ENCODE data around the gene MYO1E. TPM values are rescaled to one million over a fixed set of nuclear protein-coding genes. Genes with fewer than 3 reads are reported as not detected.

Gene MYO1E
- total and polyA plus RNA-seq, 2 of the 8 experiments (the other 6 are each of a cell fraction or from before 2014, with no cell fraction given) = 19.6 to 142 TPM

DNA sequence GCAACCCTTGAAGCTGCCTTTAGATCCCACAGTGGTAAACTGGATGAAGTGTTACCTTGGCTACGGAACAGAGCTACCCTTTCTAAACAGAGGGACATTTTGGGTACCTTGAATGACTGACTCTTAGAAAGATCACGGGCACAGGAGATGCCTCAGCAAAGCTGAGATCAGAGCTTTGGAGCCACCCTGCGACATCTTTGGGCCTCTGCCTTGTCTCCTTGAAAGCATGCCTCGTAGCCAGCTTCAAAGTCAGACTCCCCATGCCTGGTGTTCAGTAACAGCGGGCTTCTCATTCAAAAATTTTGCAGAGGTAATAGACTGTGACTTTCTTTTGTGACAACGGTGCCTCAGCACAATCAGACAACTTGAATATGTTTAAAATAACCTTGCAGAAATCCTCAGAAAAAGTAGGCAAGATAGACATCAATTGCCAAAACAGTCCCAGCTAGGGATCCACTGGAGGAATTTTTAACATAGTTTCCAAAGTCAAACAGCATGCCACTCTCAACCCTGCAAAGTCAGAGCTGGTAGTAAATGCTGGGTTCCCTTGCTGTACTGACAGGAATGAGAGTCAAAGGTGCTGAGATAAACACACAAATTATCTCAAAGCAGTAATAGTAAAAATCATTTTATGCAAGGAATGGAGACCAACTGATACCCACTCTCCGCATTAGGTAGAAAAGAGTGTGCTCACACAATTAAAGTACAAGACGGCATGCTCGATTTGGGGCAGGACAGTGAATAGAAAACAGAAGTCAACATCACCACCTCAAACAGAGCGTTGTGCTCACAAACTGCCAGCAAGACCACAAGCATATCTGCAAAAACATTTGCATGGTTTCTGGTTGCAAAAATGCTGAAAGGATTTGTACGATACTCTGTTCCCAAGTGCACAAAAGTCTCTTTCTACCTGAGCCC, 82.1 kb downstream of the MYO1E start:
- Histone ChIP-seq H3K23ac (ENCODE audit: insufficient read length) (no peak overlapping the region), H4K8ac (ENCODE audit: extremely low read depth, insufficient read depth, low read length) (no peak overlapping the region), H4K20me1 (replicated peaks in 1 of 2; ENCODE audit: control insufficient read depth in 1 of 2, insufficient read depth in 2 of 2, low read length in 2 of 2) (peaks cover 0 to 3% of the 10 kb centered on the region in 2 experiments), H3K4me3 (ENCODE audit: extremely low read depth in 1 of 4, insufficient read depth in 2 of 4, low read depth in 3 of 4, low read length in 4 of 4) (no peak overlapping the region), H3K4ac (replicated peaks; ENCODE audit: insufficient read length, low read depth, low read length) (no peak overlapping the region), H2AK5ac (ENCODE audit: low read depth, low read length) (no peak overlapping the region), H4K5ac (ENCODE audit: insufficient read length, low read depth, low read length) (no peak overlapping the region), H3K79me2 (ENCODE audit: control insufficient read depth in 1 of 2, insufficient read depth in 2 of 2, low read length in 2 of 2) (peaks cover 0 to 68% of the 10 kb centered on the region in 2 experiments; a peak in 3 of 4 replicates), H3K9me3 (ENCODE audit: insufficient read depth in 2 of 2, low read depth in 1 of 2, low read length in 1 of 2) (no peaks in the 10 kb centered on the region), H3K18ac (ENCODE audit: extremely low read depth, low read length) (no peak overlapping the region), H3K27me3 (replicated peaks in 1 of 4; ENCODE audit: control insufficient read depth in 3 of 4, extremely low read depth in 1 of 4, insufficient read depth in 3 of 4, low read length in 3 of 4) (no peaks in the 10 kb centered on the region), H3K23me2 (ENCODE audit: low read depth, low read length) (no peaks in the 10 kb centered on the region), H3K4me1 (replicated peaks in 1 of 4; ENCODE audit: control insufficient read depth in 3 of 4, insufficient read depth in 4 of 4, low read length in 3 of 4) (peaks cover 2 to 13% (median 7%) of the 10 kb centered on the region in 4 experiments; a peak in 6 of 7 replicates), H3K4me2 (ENCODE audit: insufficient read depth in 1 of 2, low read depth in 2 of 2, low read length in 2 of 2) (no peak overlapping the region), H2BK120ac (replicated peaks; ENCODE audit: low read depth, low read length) (no peak overlapping the region), H2BK15ac (ENCODE audit: low read length) (no peak overlapping the region), H3K79me1 (ENCODE audit: low read depth, low read length) (peaks cover 12% of the 10 kb centered on the region), H3K27ac (ENCODE audit: low read depth, low read length) (no peak overlapping the region), H3K56ac (replicated peaks; ENCODE audit: insufficient read length, low read depth, low read length) (no peak overlapping the region), H3K9ac (replicated peaks in 1 of 4; ENCODE audit: extremely low read depth in 1 of 4, low read depth in 3 of 4, low read length in 3 of 4) (no peak overlapping the region), H4K91ac (replicated peaks; ENCODE audit: insufficient read length, low read length) (no peak overlapping the region), H2AFZ (ENCODE audit: low read length) (no peak overlapping the region), H3K36me3 (ENCODE audit: control insufficient read depth in 2 of 4, insufficient read depth in 4 of 4, low read length in 3 of 4) (no peaks in the 10 kb centered on the region), H2BK12ac (ENCODE audit: low read depth, low read length) (no peak overlapping the region), H2BK20ac (ENCODE audit: low read length) (no peak overlapping the region), H3K14ac (ENCODE audit: insufficient read length) (no peak overlapping the region), H2BK5ac (ENCODE audit: low read depth, low read length) (no peak overlapping the region)
- POLR2A ChIA-PET (ENCODE audit: partially characterized antibody) = interaction anchor here (1.1 kb wide), 1 partner anchor 9 kb away, joined by 4 read pairs; no protein-coding TSS in a partner anchor
- DNase-seq (ENCODE audit: low read depth in 1 of 2, low spot score in 2 of 2) = no peak
- CTCF ChIA-PET (ENCODE audit: partially characterized antibody) = interaction anchor here (1.2 to 2.0 kb wide), 2 partner anchors 44 to 87 kb away, joined by 3 to 9 read pairs; no protein-coding TSS in a partner anchor
- no peak for FAIRE-seq
- 85% methylated on average over 11 of the region's 11 CpGs; no CpG with 5 or more reads in 1 of the 2 experiments for WGBS, 2 experiments (ENCODE audit: extremely low coverage in 1 of 2, insufficient coverage in 1 of 2, insufficient read length in 1 of 2, insufficient replicate concordance in 2 of 2, low coverage in 1 of 2, low lambda C conversion rate in 2 of 2, missing lambda C conversion rate in 1 of 2)
- TF ChIP-seq NANOG (IDR thresholded peaks at IDR 0.05; ENCODE audit: insufficient read depth, low read depth, low read length, poor library complexity, severe bottlenecking) = no peak
- TF ChIP-seq TAF7 (optimal IDR thresholded peaks at IDR 0.05; ENCODE audit: borderline replicate concordance, low read depth, low read length) = no peak
- no peak for TF ChIP-seq SIX5 (IDR thresholded peaks at IDR 0.05; ENCODE audit: low read depth, low read length)
- no peak for TF ChIP-seq EGR1 (IDR thresholded peaks at IDR 0.05; ENCODE audit: borderline replicate concordance, low read depth, low read length)
- TF ChIP-seq CTBP2 (IDR thresholded peaks at IDR 0.05; ENCODE audit: borderline replicate concordance, insufficient read depth, insufficient read length, low read length) = no peak
- no peak for TF ChIP-seq SIRT6 (IDR thresholded peaks at IDR 0.05; ENCODE audit: low read length)
- no peak for TF ChIP-seq POLR2A (IDR thresholded peaks at IDR 0.05; ENCODE audit: control extremely low read depth in 1 of 2, low read depth in 2 of 2, low read length in 2 of 2)
- TF ChIP-seq KDM5A (IDR thresholded peaks at IDR 0.05; ENCODE audit: low read length) = no peak
- no peak for TF ChIP-seq CBX5 (IDR thresholded peaks at IDR 0.05; ENCODE audit: low read depth, low read length)
- TF ChIP-seq PHF8 (conservative IDR thresholded peaks at IDR 0.05; ENCODE audit: low read depth, low read length) = no peak
- no peak for TF ChIP-seq TCF12 (IDR thresholded peaks at IDR 0.05; ENCODE audit: low read depth, low read length)
- TF ChIP-seq JUND (IDR thresholded peaks at IDR 0.05; ENCODE audit: low read length) = no peak
- TF ChIP-seq HDAC6 (IDR thresholded peaks at IDR 0.05; ENCODE audit: low read depth, low read length) = no peak
